Thyroid gland (tissue), 4 donors: ENCODE results near the gene RTN4.

Experiments used
- POLR2A ChIP-seq, 2 donors: fragments of 450-650 bp; IDR thresholded peaks; one replicate each; pipeline ENCODE4 v1.6.1; 2017; ENCODE audit warnings: antibody characterized with exemption in 2 of 2, mild to moderate bottlenecking in 2 of 2, moderate library complexity in 1 of 2
- TF ChIP-seq, protein P1 (sequence below), 6 experiments: fragments of 200-600 bp in 3 of 6; fragments of 450-650 bp in 3 of 6; sonication (generic) in 3 of 6; IDR thresholded peaks; one replicate each; pipeline ENCODE4 v1.5.1; 2016 to 2019; ENCODE audit warnings: antibody characterized with exemption in 6 of 6, mild to moderate bottlenecking in 2 of 6, inconsistent platforms in 1 of 6, moderate library complexity in 1 of 6

DNA sequence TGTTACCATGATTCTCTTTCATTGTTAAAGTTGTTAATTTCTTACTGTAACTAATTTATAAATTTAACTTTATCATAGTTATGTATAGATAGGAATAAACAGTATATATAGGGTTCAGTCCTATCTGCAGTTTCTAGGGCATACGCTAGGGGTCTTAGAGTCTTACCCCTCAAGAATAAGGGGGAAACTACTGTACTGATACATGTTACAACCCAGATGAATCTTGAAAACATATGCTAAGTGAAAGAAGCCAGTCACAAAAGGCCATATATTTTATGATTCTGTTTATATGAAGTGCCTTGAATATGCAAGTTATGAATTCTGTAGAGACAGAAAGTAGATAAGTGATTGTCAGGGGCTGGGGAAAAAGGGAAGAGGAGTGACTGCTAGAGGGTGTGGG, 52.4 kb downstream of the RTN4 start:
- TF ChIP-seq, protein P1, sequence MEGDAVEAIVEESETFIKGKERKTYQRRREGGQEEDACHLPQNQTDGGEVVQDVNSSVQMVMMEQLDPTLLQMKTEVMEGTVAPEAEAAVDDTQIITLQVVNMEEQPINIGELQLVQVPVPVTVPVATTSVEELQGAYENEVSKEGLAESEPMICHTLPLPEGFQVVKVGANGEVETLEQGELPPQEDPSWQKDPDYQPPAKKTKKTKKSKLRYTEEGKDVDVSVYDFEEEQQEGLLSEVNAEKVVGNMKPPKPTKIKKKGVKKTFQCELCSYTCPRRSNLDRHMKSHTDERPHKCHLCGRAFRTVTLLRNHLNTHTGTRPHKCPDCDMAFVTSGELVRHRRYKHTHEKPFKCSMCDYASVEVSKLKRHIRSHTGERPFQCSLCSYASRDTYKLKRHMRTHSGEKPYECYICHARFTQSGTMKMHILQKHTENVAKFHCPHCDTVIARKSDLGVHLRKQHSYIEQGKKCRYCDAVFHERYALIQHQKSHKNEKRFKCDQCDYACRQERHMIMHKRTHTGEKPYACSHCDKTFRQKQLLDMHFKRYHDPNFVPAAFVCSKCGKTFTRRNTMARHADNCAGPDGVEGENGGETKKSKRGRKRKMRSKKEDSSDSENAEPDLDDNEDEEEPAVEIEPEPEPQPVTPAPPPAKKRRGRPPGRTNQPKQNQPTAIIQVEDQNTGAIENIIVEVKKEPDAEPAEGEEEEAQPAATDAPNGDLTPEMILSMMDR (IDR thresholded peaks at IDR 0.05): no peak
- TF ChIP-seq POLR2A (IDR thresholded peaks at IDR 0.05): no peak
